ENCODE data around the gene VAC14. TPM values are rescaled to one million over a fixed set of nuclear protein-coding genes. Genes with fewer than 3 reads are reported as not detected.

The VAC14 gene
- polyA plus RNA-seq, 1 donor from 2014 or later: 8.6 TPM

DNA sequence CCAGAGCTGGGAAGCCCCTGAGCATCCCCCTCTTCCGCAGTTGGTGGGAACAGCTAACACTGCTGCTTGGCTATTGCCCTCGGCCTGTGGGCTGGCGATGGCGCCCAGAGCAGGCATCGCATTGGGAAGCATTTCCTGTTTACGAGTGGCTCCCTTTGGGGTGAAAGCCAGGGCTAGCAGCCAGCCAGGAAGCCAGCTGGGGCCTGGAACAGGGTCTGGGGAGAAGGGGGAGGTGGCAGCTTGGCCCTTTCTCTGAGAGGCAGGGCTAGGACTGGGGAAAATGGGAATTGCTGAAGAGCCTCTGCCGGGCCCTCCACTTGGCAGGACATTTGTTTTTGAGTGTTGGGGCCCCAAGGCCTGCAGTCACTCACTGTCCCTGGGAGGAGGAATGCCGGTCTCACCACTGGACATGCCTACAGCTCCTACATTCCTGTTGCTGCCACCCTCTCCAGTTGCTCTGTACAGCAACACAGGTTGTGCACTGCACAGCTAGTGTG, 112.7 kb downstream of the VAC14 start:
- Histone ChIP-seq H3K4me2 (ENCODE audit: low read length) (no peak overlapping the region), H3K9me2 (ENCODE audit: insufficient read depth, low read length) (no peaks in the 10 kb centered on the region), H2AFZ (ENCODE audit: low read depth, low read length) (no peak overlapping the region), H3K4me3 (ENCODE audit: low read length) (no peak overlapping the region), H3K9ac (ENCODE audit: low read length) (no peak overlapping the region), H3K79me2 (replicated peaks; ENCODE audit: insufficient read depth, low read length) (peaks cover 19% of the 10 kb centered on the region), H3K27me3 (ENCODE audit: insufficient read depth, low read depth, low read length) (no peaks in the 10 kb centered on the region), H3K9me3 (ENCODE audit: low read length) (no peaks in the 10 kb centered on the region), H3K36me3 (ENCODE audit: insufficient read depth, low read length) (no peaks in the 10 kb centered on the region), H3K27ac (ENCODE audit: low read length) (no peak overlapping the region), H3F3A (ENCODE audit: insufficient read depth, low read length, poor library complexity, severe bottlenecking) (no peaks in the 10 kb centered on the region), H4K20me1 (ENCODE audit: insufficient read depth) (peaks cover under 1% of the 10 kb centered on the region)
- TF ChIP-seq POLR2AphosphoS5 (IDR thresholded peaks at IDR 0.05) (no peak), EP300 (conservative IDR thresholded peaks at IDR 0.05; ENCODE audit: poor library complexity, severe bottlenecking) (no peak), CTCF (IDR thresholded peaks at IDR 0.05; ENCODE audit: poor library complexity, severe bottlenecking) (no peak), REST (IDR thresholded peaks at IDR 0.05; ENCODE audit: borderline replicate concordance) (no peak), MXI1 (conservative IDR thresholded peaks at IDR 0.05; ENCODE audit: poor library complexity, severe bottlenecking) (no peak), TAF1 (IDR thresholded peaks at IDR 0.05; ENCODE audit: low read depth) (no peak), RAD21 (conservative IDR thresholded peaks at IDR 0.05) (no peak), SMC3 (conservative IDR thresholded peaks at IDR 0.05; ENCODE audit: poor library complexity) (no peak), EZH2 (IDR thresholded peaks at IDR 0.05; ENCODE audit: borderline replicate concordance, insufficient read depth, low read length, poor library complexity, severe bottlenecking) (no peak)

DNA sequence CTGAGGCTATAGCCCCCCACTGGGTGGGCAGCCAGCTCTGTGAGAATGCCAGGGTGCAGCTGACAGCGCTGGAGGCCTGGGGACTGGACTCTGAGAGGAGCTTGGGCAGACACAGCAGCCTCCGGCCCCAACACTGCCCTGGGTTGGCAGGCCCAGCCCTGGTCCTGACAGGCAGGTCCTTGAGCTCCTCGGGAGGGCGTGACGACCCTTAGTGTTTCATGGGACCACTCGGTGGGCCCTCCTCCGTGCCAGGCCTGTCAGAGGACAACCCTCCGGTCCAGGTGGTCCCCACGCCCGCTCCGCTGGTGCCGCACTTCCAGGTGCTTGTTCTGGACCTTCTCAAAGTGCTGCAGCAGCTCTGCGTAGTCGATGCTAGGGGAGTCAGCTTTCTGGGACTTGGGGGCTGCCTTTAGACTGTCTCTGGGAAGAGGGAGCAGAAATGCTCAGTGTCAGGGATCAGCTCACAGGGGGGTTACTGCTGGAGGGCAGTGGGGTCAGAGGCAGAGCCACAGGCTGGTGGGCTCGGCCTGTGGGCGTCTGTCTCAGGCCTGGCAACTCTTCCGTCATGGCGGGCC, 113.2 kb downstream of the VAC14 start:
- Histone ChIP-seq H3K4me3 (ENCODE audit: low read length) (no peak overlapping the region), H3K4me2 (ENCODE audit: low read length) (no peak overlapping the region), H4K20me1 (ENCODE audit: insufficient read depth) (peaks cover 3% of the 10 kb centered on the region), H3K9ac (ENCODE audit: low read length) (no peak overlapping the region), H3K27me3 (ENCODE audit: insufficient read depth, low read depth, low read length) (no peaks in the 10 kb centered on the region), H3F3A (ENCODE audit: insufficient read depth, low read length, poor library complexity, severe bottlenecking) (no peaks in the 10 kb centered on the region), H2AFZ (ENCODE audit: low read depth, low read length) (no peak overlapping the region), H3K9me3 (ENCODE audit: low read length) (no peaks in the 10 kb centered on the region), H3K36me3 (ENCODE audit: insufficient read depth, low read length) (no peaks in the 10 kb centered on the region), H3K27ac (ENCODE audit: low read length) (no peak overlapping the region), H3K9me2 (ENCODE audit: insufficient read depth, low read length) (no peaks in the 10 kb centered on the region), H3K79me2 (replicated peaks; ENCODE audit: insufficient read depth, low read length) (peaks cover 23% of the 10 kb centered on the region)
- TF ChIP-seq RAD21 (conservative IDR thresholded peaks at IDR 0.05) (no peak), SMC3 (conservative IDR thresholded peaks at IDR 0.05; ENCODE audit: poor library complexity) (no peak), MXI1 (conservative IDR thresholded peaks at IDR 0.05; ENCODE audit: poor library complexity, severe bottlenecking) (no peak), EZH2 (IDR thresholded peaks at IDR 0.05; ENCODE audit: borderline replicate concordance, insufficient read depth, low read length, poor library complexity, severe bottlenecking) (no peak), POLR2AphosphoS5 (IDR thresholded peaks at IDR 0.05) (no peak), CTCF (IDR thresholded peaks at IDR 0.05; ENCODE audit: poor library complexity, severe bottlenecking) (no peak), REST (IDR thresholded peaks at IDR 0.05; ENCODE audit: borderline replicate concordance) (no peak), EP300 (conservative IDR thresholded peaks at IDR 0.05; ENCODE audit: poor library complexity, severe bottlenecking) (no peak), TAF1 (IDR thresholded peaks at IDR 0.05; ENCODE audit: low read depth) (no peak)
